GM18907 (cell line): ENCODE measurements around the gene CSF1R.

Source experiments
- ATAC-seq: cut with Tn5 transposase; IDR thresholded peaks from one replicate; pipeline ENCODE4 v1.9.1; 2021; ENCODE audit warnings: mild to moderate bottlenecking, moderate library complexity; ENCODE audit not compliant: unreplicated experiment

Gene CSF1R

GRCh38 chr5:150121448-150122157, 35.2 kb upstream of the CSF1R start:
- no peak for ATAC-seq

DNA sequence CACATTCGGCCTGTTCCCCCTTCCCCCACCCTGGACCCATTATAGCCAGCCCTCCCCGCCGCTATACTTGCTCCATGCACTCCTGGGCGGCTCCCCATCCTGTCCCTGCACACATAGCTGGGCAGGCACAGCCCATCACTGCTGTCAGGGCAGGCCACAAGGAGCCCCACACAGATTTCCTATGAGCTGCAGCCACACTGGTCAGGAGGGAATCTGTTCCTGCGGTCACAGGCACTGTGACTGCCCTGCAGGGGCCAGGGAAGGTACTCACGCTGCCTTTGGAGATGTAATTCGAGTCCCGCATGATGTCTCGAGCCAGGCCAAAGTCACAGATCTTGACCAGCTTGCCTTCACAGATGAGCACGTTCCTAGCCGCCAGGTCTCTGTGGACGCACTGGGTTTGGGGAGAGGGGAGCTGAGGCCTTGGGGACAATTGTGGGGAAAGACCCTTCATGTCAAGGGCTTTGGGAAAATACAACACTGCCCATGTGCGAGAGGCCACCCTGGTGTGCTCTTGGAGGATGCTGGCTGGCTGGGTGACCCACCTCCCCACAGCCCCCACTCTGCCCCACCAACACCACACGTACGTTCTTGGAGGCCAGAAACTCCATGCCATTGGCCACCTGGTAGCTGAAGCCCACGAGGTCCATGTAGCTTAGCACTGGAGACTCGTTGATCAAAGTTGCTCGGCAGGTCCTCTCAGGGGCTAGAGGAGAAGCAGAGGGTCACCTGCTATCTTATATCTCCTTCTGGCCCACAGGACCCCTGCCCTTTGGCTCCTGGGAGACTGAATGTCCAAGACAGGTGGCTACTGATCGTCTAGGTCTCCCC, 34.5 kb upstream of the CSF1R start:
- no peak for ATAC-seq

GRCh38 chr5:150120062-150120441, 33.7 kb upstream of the CSF1R start:
- no peak for ATAC-seq

DNA sequence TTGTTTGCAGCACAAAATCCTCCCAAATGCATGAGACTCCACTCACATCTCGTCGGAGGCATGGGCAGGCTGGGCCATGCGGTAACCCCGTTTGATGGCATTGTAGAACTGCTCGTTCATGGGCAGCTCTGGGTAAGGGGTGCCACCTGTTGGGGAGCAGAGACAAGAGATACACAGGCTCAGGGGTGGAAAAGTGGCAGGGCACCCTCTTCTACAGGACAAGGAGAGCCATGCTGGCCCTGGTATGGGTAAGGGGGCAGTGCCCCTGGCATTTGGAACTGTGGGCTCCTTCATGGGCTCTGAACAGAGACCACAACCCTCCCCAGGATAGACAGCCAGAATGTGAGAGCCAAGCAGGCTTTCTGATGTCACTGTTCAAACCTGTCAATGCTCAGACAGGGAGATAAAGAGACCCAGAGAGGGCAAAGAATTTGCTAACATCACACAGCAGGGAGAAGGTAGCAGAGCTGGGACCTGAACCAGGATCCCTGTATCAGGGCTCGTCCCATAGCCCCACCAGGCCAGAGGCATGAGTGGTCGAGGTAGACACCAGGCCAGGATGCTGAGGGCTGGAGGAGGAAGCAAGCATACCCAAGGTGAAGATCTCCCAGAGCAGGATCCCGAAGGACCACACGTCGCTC, 33.2 kb upstream of the CSF1R start:
- no peak for ATAC-seq

DNA sequence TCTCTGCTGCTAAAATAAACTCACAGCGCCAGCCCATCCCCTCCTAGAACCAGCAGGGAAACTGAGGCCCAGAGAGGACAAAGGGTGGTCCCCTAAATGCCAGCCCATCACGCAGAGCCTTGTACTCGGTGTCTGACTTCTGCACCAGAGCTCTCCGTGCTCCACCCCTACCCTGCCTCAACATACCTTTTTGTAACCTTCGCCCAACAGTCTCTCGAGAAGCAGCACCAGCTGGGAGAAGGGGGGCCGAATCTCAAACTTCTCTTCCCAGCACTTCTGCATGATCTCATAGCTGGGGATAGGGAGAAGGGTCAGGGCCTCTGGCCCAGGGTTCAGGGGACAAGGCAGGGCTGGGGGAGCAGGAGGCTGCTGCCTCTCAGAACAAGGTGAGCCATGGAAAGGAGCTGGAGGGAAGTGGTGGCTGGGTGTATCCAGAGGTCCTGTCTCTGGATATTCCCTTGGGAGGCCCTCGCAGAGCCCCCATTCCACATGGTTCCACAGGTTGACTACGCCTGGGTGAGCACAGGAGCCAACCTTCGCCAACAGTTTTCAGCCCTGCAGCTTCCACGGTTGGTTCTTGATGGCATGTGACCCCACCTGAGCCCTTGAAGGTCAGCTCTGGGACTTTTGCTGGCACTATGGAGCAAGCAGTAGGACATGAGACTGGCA, 32.3 kb upstream of the CSF1R start:
- ATAC-seq = no peak

- ATAC-seq = no peak
Observed at GRCh38 chr5:150117945-150118560, 31.7 kb upstream of the CSF1R start.

GRCh38 chr5:150116667-150117400, 30.5 kb upstream of the CSF1R start:
- no peak for ATAC-seq

DNA sequence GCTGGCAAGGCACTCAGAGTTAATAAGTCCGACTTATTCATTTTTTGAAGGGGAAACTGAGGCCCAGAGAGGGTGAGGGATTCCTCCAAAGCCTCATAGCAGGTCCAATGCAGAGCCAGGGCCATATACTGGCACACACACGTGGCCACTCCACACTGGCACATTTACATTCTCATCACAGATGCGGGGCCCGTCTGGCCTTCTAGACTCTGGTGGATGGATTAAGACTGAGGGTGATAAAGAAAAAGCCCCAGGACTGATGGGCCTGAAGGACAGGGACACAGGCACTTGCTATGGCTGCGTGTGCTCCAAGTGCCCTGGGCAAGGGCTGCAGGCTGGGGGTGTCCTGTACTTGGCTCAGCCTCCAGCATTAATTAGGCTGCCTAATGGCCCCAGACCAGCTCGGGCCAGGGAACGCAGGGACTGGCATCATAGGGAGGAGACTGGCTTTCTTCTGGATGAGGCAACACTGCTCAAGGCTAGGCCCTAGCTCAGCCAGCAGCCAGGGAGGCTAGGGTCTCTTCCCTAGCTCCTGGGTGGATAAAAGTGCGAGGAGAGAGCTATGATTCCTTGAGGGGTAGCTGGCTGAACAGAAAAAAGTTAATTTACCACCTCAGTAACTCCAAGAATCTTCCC, 28.5 kb upstream of the CSF1R start:
- no peak for ATAC-seq

- no peak for ATAC-seq
Observed at GRCh38 chr5:150114102-150114641, 27.8 kb upstream of the CSF1R start.

- no peak for ATAC-seq
Observed at GRCh38 chr5:150113047-150113744, 26.8 kb upstream of the CSF1R start.

DNA sequence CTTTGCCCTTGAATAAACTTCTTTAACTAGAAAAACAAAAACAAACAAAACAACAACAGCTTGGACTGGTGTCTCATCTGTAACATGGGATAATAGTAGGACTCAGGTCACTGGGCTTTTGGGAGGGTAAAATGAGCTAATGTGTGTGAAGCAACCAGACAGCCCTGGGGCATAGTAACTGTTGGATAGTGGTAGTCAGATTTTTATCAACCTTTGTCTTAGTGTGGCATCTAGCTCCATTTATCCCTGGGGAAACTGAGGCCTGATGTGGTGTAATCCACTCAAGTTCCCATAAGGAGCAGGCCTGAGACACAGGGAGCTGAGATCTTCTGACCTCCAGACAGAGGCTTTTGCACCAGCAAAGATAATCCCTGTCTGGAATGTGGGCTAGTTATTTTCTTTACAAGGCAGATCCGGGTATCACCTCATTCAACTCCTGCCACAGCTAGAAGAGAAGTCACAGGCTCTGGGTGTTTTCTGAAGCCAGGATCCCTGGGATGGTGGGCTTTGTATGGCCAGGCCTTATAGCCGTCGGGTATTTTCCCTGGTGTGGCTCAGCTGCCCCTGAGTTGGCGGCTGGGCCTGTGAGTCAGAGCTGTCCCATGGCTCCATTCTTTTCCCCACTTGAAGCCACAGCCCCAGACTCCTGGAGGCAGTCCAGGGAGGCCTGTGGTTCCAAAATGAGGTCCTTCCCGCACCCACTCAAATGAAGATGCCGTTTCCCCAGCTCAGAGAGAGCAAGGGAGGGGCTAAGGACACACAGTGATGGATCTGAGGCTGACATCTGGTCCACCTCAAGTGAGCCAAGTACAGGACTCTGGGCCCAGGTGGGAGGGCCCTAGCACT, 26.1 kb upstream of the CSF1R start:
- ATAC-seq = no peak

- ATAC-seq = no peak
Observed at GRCh38 chr5:150111122-150111521, 24.8 kb upstream of the CSF1R start.

- no peak for ATAC-seq
Observed at GRCh38 chr5:150109921-150110320, 23.6 kb upstream of the CSF1R start.

DNA sequence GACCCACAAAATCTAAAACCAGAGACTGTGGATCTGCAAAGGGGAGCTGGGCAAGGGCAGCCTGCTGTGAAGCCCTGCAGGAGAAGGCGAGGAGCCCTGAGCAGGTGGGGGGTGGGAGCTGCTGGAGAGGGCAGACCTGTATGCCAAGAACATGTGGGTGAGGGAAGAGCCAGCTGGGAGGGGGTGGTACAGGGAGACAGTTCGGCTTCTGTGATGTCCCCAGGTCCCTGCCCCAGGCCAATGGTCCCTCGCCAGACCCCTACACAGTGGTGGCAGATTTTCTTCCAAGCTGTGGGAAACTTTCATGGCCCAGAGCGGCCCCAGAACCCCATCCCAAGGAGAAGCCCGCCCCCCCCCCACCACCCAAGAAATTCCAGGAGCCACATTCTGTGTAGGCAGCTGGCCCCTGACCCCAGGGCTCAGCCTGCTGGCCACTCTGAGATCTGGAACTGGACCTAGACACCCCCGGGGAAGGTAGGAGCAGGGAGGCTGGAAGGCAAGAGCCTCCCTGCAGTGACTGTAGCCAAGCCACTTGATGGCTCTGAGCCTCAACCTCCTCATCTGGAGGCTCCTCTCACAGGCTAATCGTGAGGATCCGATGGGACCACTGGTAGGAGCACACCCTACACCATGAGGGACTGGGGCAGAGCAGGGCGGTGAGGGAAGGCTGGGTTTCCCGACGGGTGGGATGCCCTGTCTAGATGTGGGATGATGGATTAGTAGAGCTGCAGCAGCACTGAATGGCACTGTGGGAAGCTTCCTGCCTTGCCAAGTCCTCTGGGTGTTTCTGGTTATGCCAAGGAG, 22.6 kb upstream of the CSF1R start:
- ATAC-seq = no peak

DNA sequence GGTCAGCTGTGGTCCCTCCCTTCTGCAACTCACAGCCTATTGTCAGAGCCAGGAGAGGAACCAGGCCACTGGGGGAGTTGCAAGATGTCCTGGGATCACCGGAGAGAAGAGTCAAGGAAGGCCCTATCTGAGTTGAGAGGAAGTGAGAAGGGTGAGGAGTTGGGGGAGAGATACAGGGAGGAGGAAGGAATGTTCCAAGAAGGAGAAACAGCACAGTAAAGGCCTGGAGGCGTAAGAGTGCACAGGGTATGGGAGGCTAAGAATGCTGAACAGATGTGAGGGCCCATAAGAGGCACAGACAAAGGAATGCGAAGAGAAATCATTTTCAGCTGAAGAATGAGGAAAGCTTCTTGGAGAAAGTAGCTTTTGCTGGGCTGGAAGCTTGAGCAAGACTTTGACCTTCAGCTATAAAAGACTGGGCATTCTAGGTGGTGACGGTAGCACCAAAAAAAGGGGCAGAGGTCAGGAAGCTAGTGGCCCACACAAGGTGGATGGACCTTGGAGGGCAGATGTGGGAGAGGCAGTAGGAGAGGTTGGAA, 21.6 kb upstream of the CSF1R start:
- ATAC-seq = no peak

- no peak for ATAC-seq
Observed at GRCh38 chr5:150106674-150107426, 20.5 kb upstream of the CSF1R start.
